Measurements from ENCODE around the gene SOSTDC1.
"Not testable (repeated sequence)": the region's sequence is repeated elsewhere in the genome, so short reads cannot be mapped to it uniquely, and the experiment has no call there.

The SOSTDC1 gene, protein sequence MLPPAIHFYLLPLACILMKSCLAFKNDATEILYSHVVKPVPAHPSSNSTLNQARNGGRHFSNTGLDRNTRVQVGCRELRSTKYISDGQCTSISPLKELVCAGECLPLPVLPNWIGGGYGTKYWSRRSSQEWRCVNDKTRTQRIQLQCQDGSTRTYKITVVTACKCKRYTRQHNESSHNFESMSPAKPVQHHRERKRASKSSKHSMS

DNA sequence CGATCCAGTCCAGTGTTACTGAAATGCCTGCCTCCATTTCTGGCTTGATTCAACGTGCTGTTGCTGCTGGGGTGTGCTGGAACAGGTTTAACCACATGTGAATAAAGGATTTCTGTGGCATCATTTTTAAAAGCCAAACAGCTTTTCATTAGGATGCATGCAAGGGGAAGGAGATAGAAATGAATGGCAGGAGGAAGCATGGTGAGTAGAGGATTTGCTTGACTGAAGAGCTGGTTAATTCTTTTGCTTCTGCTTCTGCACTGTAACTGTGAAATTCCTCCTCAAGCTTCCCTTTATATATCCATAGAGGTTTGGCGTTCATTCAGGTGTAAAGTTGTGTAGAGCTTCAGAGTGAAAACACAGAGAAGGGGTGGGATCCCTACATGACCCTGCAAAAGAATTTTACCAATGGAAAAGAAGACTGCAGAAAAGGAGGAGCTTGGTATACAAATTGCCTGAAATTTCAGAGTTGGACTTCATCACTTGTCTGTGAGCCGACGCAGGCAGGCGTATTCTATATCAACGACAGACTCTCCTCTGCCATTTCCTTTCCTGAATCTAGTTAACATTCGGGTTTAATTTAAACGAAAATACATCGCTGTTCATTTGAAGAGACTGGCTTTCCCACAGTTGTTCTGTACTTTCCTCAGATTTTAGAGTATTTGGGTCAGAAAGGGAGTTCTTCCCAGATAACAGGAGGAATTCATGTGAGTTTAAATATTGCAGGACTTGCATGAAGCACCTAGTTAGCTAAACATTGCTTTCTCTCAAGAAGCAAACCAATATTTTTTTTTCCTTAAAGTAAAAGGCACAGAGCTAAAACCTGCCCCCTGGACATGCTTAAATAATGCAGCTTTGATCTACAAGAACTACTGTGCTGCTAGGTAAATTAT, at the start of gene SOSTDC1:
Gene SOSTDC1 (minus strand): TSS at position 270 of the 893 bp plus-strand sequence. CDS start 70 bp downstream, at position 200.
- no peak for DNase-seq (ENCODE audit: low read depth in 2 of 2)

DNA sequence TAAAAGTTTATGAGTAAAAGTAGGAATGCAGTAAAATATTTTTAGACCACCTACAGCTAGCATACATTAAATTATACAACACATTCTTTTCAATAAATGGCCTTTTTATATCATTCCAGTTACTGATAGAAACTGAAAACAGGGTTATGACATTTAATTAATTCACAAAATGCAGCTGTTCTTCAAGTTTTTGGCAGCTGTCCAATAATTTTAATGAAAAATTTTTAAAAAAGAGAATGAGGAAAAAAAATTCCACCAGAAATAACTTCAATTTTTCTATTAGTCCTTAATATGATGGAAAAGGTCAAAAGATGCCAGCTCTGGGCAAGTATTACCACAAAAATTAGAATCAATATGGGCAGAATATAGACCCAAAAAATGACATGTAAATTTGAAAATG, 49.2 kb upstream of the SOSTDC1 start:
- no peak for DNase-seq (ENCODE audit: low read depth in 2 of 2)

- no peak for DNase-seq (ENCODE audit: low read depth in 2 of 2)
Observed at GRCh38 chr7:16514271-16514670, 48.7 kb upstream of the SOSTDC1 start.

DNA sequence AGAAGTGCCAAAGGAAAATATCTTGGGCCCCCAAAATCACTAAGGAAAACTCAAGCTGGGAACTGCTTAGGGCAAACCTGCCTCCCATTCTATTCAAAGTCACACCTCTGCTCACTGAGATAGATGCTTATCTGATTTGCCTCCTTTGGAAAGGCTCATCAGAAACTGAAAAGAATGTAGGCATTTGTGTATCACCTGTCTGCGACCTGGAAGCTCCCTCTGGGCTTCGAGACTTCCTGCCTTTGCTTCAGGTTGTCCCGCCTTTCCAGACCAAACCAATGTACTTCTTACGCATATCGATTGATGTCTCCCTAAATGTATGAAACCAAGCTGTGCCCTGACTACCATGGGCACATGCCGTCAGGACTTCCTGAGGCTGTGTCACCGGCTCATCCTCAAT, 46.6 kb upstream of the SOSTDC1 start:
- no peak for DNase-seq (ENCODE audit: low read depth in 2 of 2)

GRCh38 chr7:16511314-16511713, 45.8 kb upstream of the SOSTDC1 start:
- DNase-seq (ENCODE audit: low read depth in 2 of 2): no peak

DNA sequence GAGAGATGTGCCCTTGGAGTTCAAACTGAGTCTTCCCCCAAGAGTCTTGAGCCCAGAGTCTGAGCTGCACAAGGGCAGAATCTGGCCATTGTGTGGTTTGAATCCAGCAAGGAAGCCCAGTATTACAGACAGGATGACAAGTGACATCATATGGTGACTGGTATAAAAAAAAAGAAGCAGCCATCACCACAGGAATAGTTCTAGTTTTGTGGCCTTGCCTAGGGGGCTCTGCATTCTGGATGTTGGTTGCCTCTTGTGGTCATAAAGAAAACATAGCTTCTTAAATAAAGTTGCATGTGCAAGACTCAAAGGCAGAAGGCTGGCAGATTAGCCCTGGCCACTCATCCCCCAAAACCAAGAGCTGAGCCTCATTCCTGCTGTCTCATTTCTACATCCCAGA, 44.3 kb upstream of the SOSTDC1 start:
- no peak for DNase-seq (ENCODE audit: low read depth in 2 of 2)

DNA sequence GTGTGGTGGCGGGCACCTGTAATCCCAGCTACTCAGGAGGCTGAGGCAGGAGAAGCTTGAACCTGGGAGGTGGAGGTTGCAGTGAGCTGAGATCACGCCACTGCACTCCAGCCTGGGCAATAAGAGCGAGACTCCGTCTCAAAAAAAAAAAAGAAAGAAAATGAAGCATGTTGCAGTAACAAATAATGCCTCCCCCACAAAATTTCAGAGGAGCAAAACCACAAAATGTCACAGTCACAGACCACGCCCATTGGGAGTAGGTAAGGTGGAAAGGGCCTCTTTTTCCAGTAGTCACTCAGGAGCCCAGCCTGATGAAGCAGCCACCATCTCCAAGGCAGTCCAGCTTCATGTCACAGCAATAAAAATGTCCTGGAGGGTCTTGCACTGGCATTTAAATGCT, 40.9 kb upstream of the SOSTDC1 start:
- not testable (repeated sequence) for DNase-seq (ENCODE audit: low read depth in 2 of 2)

DNA sequence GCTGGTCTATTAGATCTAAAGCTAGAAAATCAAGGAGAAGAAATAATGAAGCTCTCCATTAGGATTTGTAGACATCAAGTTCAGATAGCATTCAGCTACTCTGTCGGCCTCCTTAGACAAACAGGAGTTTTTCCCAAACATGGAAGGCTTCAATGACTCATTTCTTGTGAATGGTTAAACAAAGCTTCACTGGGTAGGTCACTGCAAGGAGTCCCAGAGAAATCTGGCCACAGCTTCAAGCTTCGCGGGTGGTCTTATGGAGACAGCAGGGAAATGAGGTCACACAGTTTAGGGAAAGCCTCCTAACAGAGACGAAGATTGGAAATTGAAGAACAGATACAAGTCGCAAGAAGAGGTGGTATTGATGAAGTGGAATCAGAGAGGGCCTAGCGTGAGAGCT, 38.5 kb upstream of the SOSTDC1 start:
- no peak for DNase-seq (ENCODE audit: low read depth in 2 of 2)

DNA sequence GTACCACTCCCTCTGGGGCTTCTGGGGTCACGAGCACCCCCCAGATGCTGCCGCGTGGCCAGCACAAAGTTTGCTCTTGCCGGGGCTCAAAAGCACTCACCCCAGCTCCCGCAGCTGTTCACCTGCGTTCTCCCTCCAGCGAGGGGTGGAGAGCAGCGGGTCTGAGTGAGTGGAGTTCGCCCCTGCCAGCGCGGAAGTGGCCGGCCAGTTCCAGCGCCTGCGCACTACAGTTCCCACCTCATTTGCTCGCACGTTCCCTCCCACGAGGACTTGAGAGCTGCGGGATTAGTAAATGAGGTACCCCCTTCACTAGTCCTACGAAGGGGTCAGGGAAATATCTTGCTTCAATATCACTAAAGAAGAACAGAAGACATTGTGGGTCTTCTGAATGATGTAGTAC, 36.8 kb upstream of the SOSTDC1 start:
- DNase-seq (ENCODE audit: low read depth in 2 of 2): no peak

DNA sequence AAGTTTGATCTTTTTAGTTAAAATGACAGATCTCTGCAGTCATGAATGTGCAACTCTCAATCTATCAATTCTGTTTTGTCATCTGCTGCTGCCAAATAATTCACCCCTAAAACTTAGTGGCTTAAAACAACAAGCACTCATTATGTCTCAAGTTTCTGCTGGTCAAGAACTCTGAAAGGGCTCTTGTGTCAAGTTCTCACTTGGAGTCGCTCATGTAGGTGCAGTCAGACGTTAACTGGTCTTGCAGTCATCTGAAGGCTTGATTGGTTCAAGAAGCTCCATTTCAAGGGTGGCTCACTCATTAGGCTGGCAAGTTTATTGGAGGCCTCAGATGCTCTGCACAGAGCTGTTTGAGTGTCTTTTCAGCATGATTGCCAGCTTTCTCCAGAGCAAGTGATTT, 32.6 kb upstream of the SOSTDC1 start:
- no peak for DNase-seq (ENCODE audit: low read depth in 2 of 2)

DNA sequence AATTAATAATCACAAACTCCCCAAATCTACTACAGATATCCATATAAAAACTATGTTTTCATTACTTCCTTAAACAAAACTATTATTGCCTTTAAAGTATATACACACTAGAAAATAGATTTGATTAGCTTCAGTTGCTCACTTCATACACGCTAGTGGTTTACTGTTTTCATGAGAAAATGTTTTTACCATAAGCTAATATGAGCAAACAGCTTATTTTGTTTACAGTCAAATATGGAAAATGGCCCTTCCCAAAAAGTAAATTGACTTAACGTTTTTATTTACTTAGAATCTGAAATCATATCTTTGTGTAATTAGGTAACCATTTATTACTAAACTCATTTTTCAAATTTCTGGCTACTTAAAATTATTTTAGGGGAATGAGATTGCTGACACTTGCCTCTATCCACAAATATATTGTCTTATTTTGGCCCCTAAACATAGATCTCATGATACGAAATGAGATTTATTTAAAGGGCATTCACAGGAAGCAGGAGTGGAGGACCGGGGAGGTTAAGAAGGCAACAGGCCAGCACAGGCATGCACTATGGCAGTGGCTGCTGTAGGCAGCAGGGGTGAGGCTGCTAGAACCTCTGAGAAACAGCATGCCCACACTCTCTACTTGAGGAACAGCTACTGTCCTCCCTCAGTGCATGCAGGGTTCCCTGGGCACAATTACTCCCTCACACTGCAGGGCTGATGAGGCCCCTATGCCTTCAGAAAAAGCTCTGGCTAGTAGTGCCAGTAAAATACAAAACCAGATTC, 29.6 kb upstream of the SOSTDC1 start:
- no peak for DNase-seq (ENCODE audit: low read depth in 2 of 2)

- no peak for DNase-seq (ENCODE audit: low read depth in 2 of 2)
Observed at GRCh38 chr7:16494551-16494950, 29.0 kb upstream of the SOSTDC1 start.

DNA sequence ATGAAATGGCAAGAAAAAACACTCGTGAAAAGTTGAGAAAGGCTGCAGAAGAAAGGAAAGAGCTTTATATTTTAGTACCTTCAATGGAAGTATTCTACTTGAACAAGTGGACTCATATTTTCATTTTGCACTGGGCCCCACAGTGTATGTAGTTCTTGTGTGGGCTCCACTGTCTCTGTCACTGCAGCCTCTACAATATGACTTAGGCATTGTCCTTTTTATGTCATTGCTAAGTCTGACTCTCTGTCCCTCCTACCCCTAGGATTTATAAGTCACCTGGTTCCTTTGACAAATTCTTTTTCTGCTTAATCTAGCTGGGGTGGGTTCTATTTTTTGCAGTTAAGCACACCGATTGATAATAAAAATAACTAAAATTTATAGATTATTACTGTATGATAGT, 27.7 kb upstream of the SOSTDC1 start:
- no peak for DNase-seq (ENCODE audit: low read depth in 2 of 2)

DNA sequence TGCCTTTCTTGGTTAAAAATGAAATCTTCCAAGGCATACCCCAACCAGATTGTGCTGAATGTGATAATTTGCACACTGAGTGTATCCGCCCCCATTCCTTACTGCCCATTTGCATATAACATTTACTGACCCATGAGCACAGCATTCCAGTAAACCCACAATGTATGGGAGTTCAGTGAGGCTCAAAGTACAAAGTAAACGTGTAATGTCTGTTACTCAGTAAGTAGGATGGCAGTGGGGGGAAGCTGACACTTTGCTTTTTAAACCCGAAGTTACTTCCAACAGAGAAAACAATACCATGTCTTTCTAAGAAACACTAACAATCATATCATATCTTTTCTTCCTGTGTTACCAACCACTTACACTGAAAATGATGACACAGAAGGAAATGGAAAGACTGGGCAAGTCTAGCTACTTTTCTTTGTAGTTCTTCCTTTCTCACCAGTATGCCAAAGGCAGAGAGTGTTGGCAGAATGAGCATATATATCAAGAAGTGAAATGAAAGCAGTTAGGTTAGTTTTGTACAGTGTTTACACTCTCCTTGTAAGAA, 27.1 kb upstream of the SOSTDC1 start:
- DNase-seq (ENCODE audit: low read depth in 2 of 2): no peak

- DNase-seq (ENCODE audit: low read depth in 2 of 2): no peak
Observed at GRCh38 chr7:16491148-16491547, 25.6 kb upstream of the SOSTDC1 start.

- DNase-seq (ENCODE audit: low read depth in 2 of 2): no peak
Observed at GRCh38 chr7:16484453-16485158, 19.1 kb upstream of the SOSTDC1 start.

GRCh38 chr7:16479591-16479990, 14.1 kb upstream of the SOSTDC1 start:
- DNase-seq (ENCODE audit: low read depth in 2 of 2): no peak

GRCh38 chr7:16479161-16479560, 13.6 kb upstream of the SOSTDC1 start:
- DNase-seq (ENCODE audit: low read depth in 2 of 2): no peak

DNA sequence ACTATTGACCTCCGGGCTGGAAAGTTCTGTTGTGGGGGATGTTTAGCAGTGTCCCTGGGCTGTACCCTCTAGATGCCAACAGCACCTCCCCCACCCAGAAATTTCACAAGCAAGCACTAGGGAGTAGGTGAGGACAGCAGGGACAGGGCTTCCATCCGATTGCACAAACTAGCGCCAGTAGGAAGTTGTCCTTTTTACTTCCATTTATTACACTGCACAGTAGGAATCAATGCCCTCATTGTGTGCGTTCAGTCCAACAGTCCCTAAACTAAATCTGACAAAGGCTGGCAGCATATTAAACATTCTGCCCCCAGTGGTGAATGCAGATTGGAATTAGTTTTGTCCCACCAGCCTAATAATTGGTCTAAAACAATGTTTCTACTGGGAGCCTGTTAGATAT, 6.4 kb upstream of the SOSTDC1 start:
- DNase-seq (ENCODE audit: low read depth in 2 of 2): no peak

DNA sequence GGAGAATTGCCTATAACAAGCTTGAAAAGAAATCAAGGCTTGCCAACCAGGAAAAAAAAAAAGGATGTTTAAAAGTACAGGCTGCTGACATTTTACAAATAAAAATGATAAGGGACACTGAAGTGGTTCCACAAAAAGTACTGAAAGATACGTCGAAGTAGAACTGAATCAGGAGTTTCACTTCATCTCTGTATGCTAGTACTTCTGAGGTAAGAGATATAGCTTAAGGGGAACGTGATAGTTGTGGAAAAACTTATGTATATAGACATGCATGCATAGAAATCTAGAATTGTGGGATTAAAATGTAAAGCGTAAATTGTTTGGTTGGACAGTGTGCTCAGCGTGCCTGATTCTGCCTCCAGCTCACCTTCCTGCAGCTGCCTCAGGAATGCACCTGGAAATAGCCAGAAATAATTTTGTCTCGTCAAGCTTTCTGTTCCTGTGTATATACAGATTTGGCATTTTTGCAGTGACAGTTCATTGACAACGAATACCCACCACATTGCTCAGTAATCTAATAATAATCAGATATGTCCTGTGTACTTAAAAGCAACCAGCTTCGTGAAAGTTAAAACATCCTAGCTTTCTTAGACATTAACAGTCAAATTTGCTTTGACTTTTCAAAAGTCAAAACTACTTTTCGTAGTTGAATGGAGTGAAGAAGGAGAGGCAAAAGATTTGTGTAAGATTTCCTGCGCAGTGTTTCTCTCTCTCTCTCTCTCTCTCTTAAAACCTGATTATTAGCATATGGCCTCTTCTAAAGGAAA, 1.4 kb downstream of the SOSTDC1 start:
- DNase-seq (ENCODE audit: low read depth in 2 of 2): no peak

DNA sequence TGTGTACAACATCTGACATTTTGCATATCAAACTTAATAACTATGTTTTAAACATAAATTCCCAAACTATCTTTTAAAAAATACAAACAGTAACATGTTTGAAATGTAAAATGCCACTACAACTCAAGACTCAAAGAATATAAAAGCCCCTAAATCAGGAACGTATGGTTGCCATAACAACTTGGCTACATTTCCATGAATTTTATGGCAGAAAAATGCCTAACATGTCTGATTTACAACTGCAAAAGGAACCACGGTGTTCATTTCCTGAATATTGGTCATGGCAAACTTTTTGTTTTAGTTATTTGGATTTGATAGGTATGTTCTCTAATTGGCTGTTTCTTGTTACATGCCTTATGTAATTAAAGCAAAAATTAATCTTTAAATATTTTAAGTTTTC, 2.0 kb downstream of the SOSTDC1 start:
- no peak for DNase-seq (ENCODE audit: low read depth in 2 of 2)

All from stimulated activated CD8-positive, alpha-beta memory T cell treated with anti-CD3 and anti-CD28 coated beads, Interleukin-2, amount 100 ng/mL, for 48 hours (primary cell).